GM13977 (cell line): Measurements from ENCODE around the gene LRRC43.
"Not testable (repeated sequence)": the region's sequence is repeated elsewhere in the genome, so short reads cannot be mapped to it uniquely, and the experiment has no call there.

Experiments
- DNase-seq: peaks from one replicate; pipeline ENCODE4 v3.0.0; 2012; ENCODE audit warnings: low spot score
- CTCF ChIP-seq: IDR thresholded peaks from 2 replicates; pipeline ENCODE4 v1.5.1; 2012; ENCODE audit warnings: mild to moderate bottlenecking, control low read depth; ENCODE audit not compliant: insufficient read depth; ENCODE audit errors: extremely low read depth, missing control alignments
- in situ Hi-C: fragments of 300-500 bp; cut with MboI; formaldehyde crosslinking; loops from one replicate; pipeline ENCODE4 v1.12.0; 2022; ENCODE audit warnings: low sequenced_read_pairs, low pct_unique_long_range_greater_than_20kb, mixed read lengths, inconsistent platforms; ENCODE audit not compliant: unreplicated experiment

Gene LRRC43

GRCh38 chr12:122166422-122167349 lies 16.2 kb upstream of the LRRC43 start:
- in situ Hi-C loops, result no loop called here
- DNase-seq, result peak; percentile 64
- peak; percentile 13 for TF ChIP-seq CTCF

GRCh38 chr12:122167356-122167925 lies 15.5 kb upstream of the LRRC43 start:
- in situ Hi-C loops, result no loop called here
- TF ChIP-seq CTCF, result no peak
- no peak for DNase-seq

- no peak for DNase-seq
- in situ Hi-C loops, result no loop called here
- TF ChIP-seq CTCF, result no peak
Observed at GRCh38 chr12:122168492-122168891, 14.4 kb upstream of the LRRC43 start.

GRCh38 chr12:122171399-122171798 lies 11.5 kb upstream of the LRRC43 start:
- TF ChIP-seq CTCF, result no peak
- in situ Hi-C loops, result no loop called here
- DNase-seq, result no peak

- no peak for TF ChIP-seq CTCF
- in situ Hi-C loops, result no loop called here
- DNase-seq, result no peak
Observed at GRCh38 chr12:122172262-122172939, 10.5 kb upstream of the LRRC43 start.

- no peak for DNase-seq
- no peak for TF ChIP-seq CTCF
- in situ Hi-C loops, result no loop called here
Observed at GRCh38 chr12:122174155-122174845, 8.6 kb upstream of the LRRC43 start, which contains the start of gene IL31. Gene IL31 (minus strand): TSS chr12:122174221. CDS start chr12:122174172, 49 bp downstream.

- DNase-seq, in situ Hi-C loops: not testable (repeated sequence)
Observed at GRCh38 chr12:122176473-122176872, 6.5 kb upstream of the LRRC43 start.
